ENCODE measurements around the gene SLC1A2. TPM values are rescaled to one million over a fixed set of nuclear protein-coding genes. Genes with fewer than 3 reads are reported as not detected.

The SLC1A2 gene
- total and polyA plus RNA-seq, 4 donors: 0.35 to 17.0 (median 1.1) TPM

DNA sequence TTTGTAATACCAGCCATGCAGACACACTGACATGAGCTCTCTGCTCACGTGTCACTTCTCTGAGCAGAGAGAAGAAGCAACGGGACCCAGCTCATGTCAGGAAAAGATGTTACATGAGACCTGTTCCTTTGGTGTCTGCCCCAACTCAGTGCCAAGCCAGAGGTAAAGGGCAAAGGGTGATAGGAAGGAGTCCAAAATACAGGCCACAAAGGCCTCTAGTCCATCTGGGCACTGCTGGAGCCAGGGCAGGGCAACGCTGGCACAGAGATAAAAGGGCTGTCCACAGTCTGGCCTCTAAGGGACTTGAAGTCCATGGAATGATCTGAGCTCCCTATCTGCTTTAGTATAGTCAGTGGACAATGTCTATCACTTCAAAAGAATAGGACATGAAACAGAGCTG is 79.3 kb downstream of the SLC1A2 start:
- Histone ChIP-seq H3K4me3 (no peak overlapping the region), H3K9ac (ENCODE audit: insufficient read depth in 1 of 2, low read length in 2 of 2) (no peak overlapping the region), H3K9me3 (ENCODE audit: control insufficient read depth in 4 of 4, insufficient read depth in 3 of 4, low read length in 3 of 4) (no peaks in the 10 kb centered on the region), H3K27me3 (ENCODE audit: control insufficient read depth in 3 of 3, insufficient read depth in 3 of 3, low read length in 2 of 3) (no peaks in the 10 kb centered on the region), H3K27ac (ENCODE audit: low read depth in 1 of 2, low read length in 1 of 2) (no peak overlapping the region), H3K4me1 (ENCODE audit: control insufficient read depth in 5 of 5, insufficient read depth in 5 of 5, low read length in 5 of 5) (peaks cover 3 to 14% (median 10%) of the 10 kb centered on the region in 5 donors), H3K36me3 (ENCODE audit: control insufficient read depth in 4 of 4, insufficient read depth in 4 of 4, low read length in 4 of 4) (no peaks in the 10 kb centered on the region)
- WGBS, 2 donors: 82 to 88% methylated on average over 3 of the region's 3 CpGs
- ATAC-seq (ENCODE audit: insufficient read depth, low FRiP score) (no peak), DNase-seq (no peak)
- TF ChIP-seq, protein P1, sequence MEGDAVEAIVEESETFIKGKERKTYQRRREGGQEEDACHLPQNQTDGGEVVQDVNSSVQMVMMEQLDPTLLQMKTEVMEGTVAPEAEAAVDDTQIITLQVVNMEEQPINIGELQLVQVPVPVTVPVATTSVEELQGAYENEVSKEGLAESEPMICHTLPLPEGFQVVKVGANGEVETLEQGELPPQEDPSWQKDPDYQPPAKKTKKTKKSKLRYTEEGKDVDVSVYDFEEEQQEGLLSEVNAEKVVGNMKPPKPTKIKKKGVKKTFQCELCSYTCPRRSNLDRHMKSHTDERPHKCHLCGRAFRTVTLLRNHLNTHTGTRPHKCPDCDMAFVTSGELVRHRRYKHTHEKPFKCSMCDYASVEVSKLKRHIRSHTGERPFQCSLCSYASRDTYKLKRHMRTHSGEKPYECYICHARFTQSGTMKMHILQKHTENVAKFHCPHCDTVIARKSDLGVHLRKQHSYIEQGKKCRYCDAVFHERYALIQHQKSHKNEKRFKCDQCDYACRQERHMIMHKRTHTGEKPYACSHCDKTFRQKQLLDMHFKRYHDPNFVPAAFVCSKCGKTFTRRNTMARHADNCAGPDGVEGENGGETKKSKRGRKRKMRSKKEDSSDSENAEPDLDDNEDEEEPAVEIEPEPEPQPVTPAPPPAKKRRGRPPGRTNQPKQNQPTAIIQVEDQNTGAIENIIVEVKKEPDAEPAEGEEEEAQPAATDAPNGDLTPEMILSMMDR (IDR thresholded peaks at IDR 0.05; ENCODE audit: control extremely low read depth, extremely low read depth): no peak

DNA sequence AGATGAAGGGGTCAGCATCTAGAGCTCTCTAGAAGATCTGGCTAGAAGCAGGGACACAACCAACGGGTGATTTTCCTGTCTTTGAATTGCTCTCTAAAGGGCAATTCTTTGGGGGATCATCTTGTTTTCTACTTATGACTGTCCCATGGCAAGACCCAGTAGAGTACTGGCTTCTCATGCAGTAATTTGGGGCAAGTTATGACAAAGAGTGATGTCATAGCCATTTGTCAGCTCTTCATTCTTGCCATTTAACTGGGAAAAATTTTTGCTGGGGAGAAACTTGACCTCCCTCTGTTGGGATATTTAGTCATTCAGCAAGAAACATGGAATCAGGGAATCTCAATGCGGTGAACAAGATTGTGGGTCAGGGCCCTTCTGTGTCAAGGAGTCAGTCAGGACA is 80.4 kb downstream of the SLC1A2 start:
- ATAC-seq (ENCODE audit: insufficient read depth, low FRiP score) (no peak), DNase-seq (no peak)
- Histone ChIP-seq H3K27ac (ENCODE audit: low read depth in 1 of 2, low read length in 1 of 2) (no peak overlapping the region), H3K4me3 (no peak overlapping the region), H3K4me1 (ENCODE audit: control insufficient read depth in 5 of 5, insufficient read depth in 5 of 5, low read length in 5 of 5) (peaks cover 0 to 4% (median 1%) of the 10 kb centered on the region in 5 donors), H3K36me3 (ENCODE audit: control insufficient read depth in 4 of 4, insufficient read depth in 4 of 4, low read length in 4 of 4) (no peaks in the 10 kb centered on the region), H3K9ac (ENCODE audit: insufficient read depth in 1 of 2, low read length in 2 of 2) (no peak overlapping the region), H3K27me3 (ENCODE audit: control insufficient read depth in 3 of 3, insufficient read depth in 3 of 3, low read length in 2 of 3) (no peaks in the 10 kb centered on the region), H3K9me3 (ENCODE audit: control insufficient read depth in 4 of 4, insufficient read depth in 3 of 4, low read length in 3 of 4) (no peaks in the 10 kb centered on the region)
- TF ChIP-seq, protein P1 (IDR thresholded peaks at IDR 0.05; ENCODE audit: control extremely low read depth, extremely low read depth): no peak
- 92 to 95% methylated on average over 2 of the region's 2 CpGs for WGBS, 2 donors

DNA sequence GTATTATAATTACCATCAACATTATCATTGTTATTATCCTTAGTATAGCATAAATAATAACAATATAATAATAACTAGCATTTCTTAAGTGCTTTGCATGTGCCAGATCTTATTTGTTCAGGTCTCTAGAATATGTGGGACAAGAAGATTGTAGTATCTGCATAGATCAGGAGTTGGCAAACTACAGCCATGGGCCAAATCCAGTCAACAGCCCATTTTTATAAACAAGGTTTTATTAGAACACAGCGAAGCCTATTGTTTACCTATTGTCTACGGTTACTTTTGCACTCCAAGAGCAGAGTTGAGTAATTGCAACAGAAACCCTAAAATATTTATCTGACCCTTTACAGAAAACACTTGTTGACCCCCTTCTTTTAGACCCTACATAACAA is 81.4 kb downstream of the SLC1A2 start:
- Histone ChIP-seq H3K27ac (ENCODE audit: low read depth in 1 of 2, low read length in 1 of 2) (no peak overlapping the region), H3K9ac (ENCODE audit: insufficient read depth in 1 of 2, low read length in 2 of 2) (no peak overlapping the region), H3K27me3 (ENCODE audit: control insufficient read depth in 3 of 3, insufficient read depth in 3 of 3, low read length in 2 of 3) (no peaks in the 10 kb centered on the region), H3K36me3 (ENCODE audit: control insufficient read depth in 4 of 4, insufficient read depth in 4 of 4, low read length in 4 of 4) (no peaks in the 10 kb centered on the region), H3K9me3 (ENCODE audit: control insufficient read depth in 4 of 4, insufficient read depth in 3 of 4, low read length in 3 of 4) (no peaks in the 10 kb centered on the region), H3K4me3 (no peak overlapping the region), H3K4me1 (ENCODE audit: control insufficient read depth in 5 of 5, insufficient read depth in 5 of 5, low read length in 5 of 5) (peaks cover 0 to 4% (median 0%) of the 10 kb centered on the region in 5 donors)
- DNase-seq (no peak), ATAC-seq (ENCODE audit: insufficient read depth, low FRiP score) (no peak)
- 84 to 94% methylated on average over 2 of the region's 2 CpGs for WGBS, 2 donors
- TF ChIP-seq, protein P1 (IDR thresholded peaks at IDR 0.05; ENCODE audit: control extremely low read depth, extremely low read depth): no peak

Data from lung (tissue), 12 donors.